ENCODE results near the gene LMF1.

DNA sequence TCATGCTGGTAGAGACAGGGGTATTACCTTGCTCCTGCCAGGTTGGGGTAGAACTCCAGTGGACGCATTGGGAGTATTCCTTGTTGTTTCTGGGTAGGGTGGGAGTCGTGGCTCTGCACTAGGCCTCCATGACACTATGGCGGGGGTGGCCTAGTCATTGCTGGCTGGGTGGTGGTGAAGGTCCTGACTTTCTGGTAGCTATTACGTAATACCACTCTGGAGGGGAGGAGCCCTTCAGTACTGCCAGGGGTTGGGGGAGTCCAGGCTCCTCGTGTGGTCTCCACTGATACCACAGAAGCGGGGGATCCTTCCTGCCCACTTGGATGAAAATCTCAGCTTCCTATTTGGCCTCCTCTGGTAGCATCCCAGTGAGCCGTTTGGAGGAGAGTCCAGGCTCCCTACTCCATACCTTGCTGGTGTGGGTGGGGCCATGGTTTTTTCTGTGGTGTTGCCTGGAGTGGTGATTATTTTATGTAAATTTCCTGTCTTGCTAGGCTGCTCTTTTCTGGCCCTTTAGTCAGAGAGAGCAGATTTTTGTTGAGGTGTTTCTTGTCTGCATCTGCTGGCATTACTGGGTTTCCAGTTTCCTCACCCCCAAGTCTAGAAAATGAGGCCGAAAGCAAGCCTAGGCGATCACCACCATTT is 104.4 kb downstream of the LMF1 start:
- TF ChIP-seq, protein P1, sequence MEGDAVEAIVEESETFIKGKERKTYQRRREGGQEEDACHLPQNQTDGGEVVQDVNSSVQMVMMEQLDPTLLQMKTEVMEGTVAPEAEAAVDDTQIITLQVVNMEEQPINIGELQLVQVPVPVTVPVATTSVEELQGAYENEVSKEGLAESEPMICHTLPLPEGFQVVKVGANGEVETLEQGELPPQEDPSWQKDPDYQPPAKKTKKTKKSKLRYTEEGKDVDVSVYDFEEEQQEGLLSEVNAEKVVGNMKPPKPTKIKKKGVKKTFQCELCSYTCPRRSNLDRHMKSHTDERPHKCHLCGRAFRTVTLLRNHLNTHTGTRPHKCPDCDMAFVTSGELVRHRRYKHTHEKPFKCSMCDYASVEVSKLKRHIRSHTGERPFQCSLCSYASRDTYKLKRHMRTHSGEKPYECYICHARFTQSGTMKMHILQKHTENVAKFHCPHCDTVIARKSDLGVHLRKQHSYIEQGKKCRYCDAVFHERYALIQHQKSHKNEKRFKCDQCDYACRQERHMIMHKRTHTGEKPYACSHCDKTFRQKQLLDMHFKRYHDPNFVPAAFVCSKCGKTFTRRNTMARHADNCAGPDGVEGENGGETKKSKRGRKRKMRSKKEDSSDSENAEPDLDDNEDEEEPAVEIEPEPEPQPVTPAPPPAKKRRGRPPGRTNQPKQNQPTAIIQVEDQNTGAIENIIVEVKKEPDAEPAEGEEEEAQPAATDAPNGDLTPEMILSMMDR (IDR thresholded peaks at IDR 0.05; ENCODE audit: poor library complexity, severe bottlenecking), result no peak
- TF ChIP-seq EP300 (conservative IDR thresholded peaks at IDR 0.05; ENCODE audit: poor library complexity, severe bottlenecking) (no peak), RAD21 (conservative IDR thresholded peaks at IDR 0.05) (no peak), POLR2AphosphoS5 (IDR thresholded peaks at IDR 0.05) (no peak), EZH2 (IDR thresholded peaks at IDR 0.05; ENCODE audit: borderline replicate concordance, insufficient read depth, low read length, poor library complexity, severe bottlenecking) (no peak), MXI1 (conservative IDR thresholded peaks at IDR 0.05; ENCODE audit: poor library complexity, severe bottlenecking) (no peak)
- TF ChIP-seq, protein P2, sequence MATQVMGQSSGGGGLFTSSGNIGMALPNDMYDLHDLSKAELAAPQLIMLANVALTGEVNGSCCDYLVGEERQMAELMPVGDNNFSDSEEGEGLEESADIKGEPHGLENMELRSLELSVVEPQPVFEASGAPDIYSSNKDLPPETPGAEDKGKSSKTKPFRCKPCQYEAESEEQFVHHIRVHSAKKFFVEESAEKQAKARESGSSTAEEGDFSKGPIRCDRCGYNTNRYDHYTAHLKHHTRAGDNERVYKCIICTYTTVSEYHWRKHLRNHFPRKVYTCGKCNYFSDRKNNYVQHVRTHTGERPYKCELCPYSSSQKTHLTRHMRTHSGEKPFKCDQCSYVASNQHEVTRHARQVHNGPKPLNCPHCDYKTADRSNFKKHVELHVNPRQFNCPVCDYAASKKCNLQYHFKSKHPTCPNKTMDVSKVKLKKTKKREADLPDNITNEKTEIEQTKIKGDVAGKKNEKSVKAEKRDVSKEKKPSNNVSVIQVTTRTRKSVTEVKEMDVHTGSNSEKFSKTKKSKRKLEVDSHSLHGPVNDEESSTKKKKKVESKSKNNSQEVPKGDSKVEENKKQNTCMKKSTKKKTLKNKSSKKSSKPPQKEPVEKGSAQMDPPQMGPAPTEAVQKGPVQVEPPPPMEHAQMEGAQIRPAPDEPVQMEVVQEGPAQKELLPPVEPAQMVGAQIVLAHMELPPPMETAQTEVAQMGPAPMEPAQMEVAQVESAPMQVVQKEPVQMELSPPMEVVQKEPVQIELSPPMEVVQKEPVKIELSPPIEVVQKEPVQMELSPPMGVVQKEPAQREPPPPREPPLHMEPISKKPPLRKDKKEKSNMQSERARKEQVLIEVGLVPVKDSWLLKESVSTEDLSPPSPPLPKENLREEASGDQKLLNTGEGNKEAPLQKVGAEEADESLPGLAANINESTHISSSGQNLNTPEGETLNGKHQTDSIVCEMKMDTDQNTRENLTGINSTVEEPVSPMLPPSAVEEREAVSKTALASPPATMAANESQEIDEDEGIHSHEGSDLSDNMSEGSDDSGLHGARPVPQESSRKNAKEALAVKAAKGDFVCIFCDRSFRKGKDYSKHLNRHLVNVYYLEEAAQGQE (IDR thresholded peaks at IDR 0.05; ENCODE audit: borderline replicate concordance), result no peak

Data from neural cell (in vitro differentiated cells).